ENCODE data around the gene COPS4.

DNA sequence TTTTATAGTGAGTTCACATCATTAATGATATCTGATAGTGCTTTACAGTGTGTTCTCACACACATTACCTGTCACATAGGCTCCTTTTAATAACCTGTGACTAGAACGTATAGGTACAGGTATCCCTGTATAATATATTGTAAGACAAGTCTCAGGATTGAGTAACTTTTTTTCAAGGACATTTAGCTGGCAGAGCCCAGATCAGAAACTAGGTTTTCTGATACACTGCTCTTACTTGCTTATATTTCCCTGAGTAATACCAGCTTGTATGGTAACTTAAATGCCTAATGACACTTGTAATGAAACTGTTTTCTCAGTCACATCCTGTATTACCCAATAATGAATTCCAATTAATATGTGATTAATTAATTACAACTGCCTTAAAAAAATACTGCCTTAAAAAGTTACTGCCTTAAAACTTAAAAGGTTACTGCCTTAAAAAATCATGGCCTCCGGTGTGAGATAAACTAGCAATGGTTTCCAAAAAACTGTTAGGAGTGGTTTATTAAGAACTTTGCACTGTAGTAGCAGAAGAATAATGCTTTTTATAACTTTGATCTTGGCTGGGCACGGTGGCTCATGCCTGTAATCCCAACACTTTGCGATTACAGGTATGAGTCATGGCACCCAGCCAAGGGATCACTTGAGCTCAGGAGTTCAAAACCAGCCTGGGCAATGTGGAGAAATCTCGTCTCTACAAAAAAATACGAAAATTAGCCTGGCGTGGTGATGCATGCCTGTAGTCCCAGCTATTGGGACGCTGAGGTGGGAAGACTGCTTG is 11.9 kb downstream of the COPS4 start:
- TF ChIP-seq, protein P1, sequence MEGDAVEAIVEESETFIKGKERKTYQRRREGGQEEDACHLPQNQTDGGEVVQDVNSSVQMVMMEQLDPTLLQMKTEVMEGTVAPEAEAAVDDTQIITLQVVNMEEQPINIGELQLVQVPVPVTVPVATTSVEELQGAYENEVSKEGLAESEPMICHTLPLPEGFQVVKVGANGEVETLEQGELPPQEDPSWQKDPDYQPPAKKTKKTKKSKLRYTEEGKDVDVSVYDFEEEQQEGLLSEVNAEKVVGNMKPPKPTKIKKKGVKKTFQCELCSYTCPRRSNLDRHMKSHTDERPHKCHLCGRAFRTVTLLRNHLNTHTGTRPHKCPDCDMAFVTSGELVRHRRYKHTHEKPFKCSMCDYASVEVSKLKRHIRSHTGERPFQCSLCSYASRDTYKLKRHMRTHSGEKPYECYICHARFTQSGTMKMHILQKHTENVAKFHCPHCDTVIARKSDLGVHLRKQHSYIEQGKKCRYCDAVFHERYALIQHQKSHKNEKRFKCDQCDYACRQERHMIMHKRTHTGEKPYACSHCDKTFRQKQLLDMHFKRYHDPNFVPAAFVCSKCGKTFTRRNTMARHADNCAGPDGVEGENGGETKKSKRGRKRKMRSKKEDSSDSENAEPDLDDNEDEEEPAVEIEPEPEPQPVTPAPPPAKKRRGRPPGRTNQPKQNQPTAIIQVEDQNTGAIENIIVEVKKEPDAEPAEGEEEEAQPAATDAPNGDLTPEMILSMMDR (IDR thresholded peaks at IDR 0.05), result no peak
- TF ChIP-seq POLR2A (IDR thresholded peaks at IDR 0.05), result no peak

Data from heart left ventricle (tissue), 13 donors.